OCI-LY3 (cell line): Measurements from ENCODE around the gene NIFK.

ENCODE experiments used
- H2AFZ ChIP-seq: fragments of 200-600, 300-600 bp; shearing (Covaris generic); 2 replicates; pipeline ENCODE4 v1.6.0; 2014; ENCODE audit warnings: antibody characterized with exemption, low read depth, low read length
- H3K27ac ChIP-seq: fragments of 200-600, 300-600 bp; sonication (generic); 2 replicates; pipeline ENCODE4 v1.5.1; 2014; ENCODE audit warnings: mild to moderate bottlenecking, low read length, moderate library complexity, mixed read lengths
- H3K27me3 ChIP-seq: fragments of 200-600, 300-600 bp; sonication (generic); 2 replicates; pipeline ENCODE4 v1.6.1; 2014; ENCODE audit warnings: low read depth, low read length, mixed read lengths
- H3K36me3 ChIP-seq: fragments of 200-600, 300-600 bp; sonication (generic); replicated peaks from 2 replicates; pipeline ENCODE3; 2014; ENCODE audit warnings: low read depth, low read length, mixed read lengths
- H3K4me1 ChIP-seq: fragments of 300-600, 200-600 bp; sonication (generic); 2 replicates; pipeline ENCODE4 v1.6.1; 2014; ENCODE audit warnings: low read length, mixed read lengths
- H3K4me2 ChIP-seq: fragments of 200-600, 300-600 bp; sonication (generic); 2 replicates; pipeline ENCODE4 v1.6.1; 2014; ENCODE audit warnings: low read length, mixed read lengths
- H3K4me3 ChIP-seq: fragments of 300-600, 200-600 bp; sonication (generic); 2 replicates; pipeline ENCODE4 v1.5.1; 2014; ENCODE audit warnings: antibody characterized with exemption, mild to moderate bottlenecking, low read length, moderate library complexity
- H3K79me2 ChIP-seq: fragments of 300-600, 200-600 bp; shearing (Covaris generic); 2 replicates; pipeline ENCODE4 v1.6.1; 2014; ENCODE audit warnings: mild to moderate bottlenecking, low read length, mixed read lengths
- H3K9ac ChIP-seq: fragments of 300-600, 200-600 bp; shearing (Covaris generic); 2 replicates; pipeline ENCODE4 v1.6.0; 2014; ENCODE audit warnings: mild to moderate bottlenecking, low read length, moderate library complexity
- H3K9me3 ChIP-seq: fragments of 200-600, 300-600 bp; shearing (Covaris generic); 2 replicates; pipeline ENCODE4 v1.6.1; 2014; ENCODE audit warnings: low read length, mixed read lengths; ENCODE audit not compliant: insufficient read depth
- H4K20me1 ChIP-seq: fragments of 200-600, 300-600 bp; sonication (generic); 2 replicates; pipeline ENCODE4 v1.6.1; 2016; ENCODE audit warnings: low read length, mixed read lengths; ENCODE audit not compliant: insufficient read depth
- EZH2phosphoT487 ChIP-seq: fragments of 200-600 bp; shearing (Covaris generic); IDR thresholded peaks from 2 replicates; pipeline ENCODE4 v1.6.1; 2018; ENCODE audit warnings: antibody characterized with exemption, mixed run types, low read depth
- TF ChIP-seq, protein P1 (sequence below): fragments of 200-600, 300-600 bp; sonication (generic); IDR thresholded peaks from 2 replicates; pipeline ENCODE4 v1.5.1; 2014; ENCODE audit warnings: antibody characterized with exemption, low read length, low read depth

NIFK gene

GRCh38 chr2:121677855-121678254, 58.8 kb downstream of the NIFK start:
- Histone ChIP-seq H3K27ac (no peak overlapping the region), H3K4me1 (no peaks in the 10 kb centered on the region), H3K36me3 (no peaks in the 10 kb centered on the region), H2AFZ (no peak overlapping the region), H4K20me1 (no peaks in the 10 kb centered on the region), H3K79me2 (no peaks in the 10 kb centered on the region), H3K4me2 (no peak overlapping the region), H3K9me3 (peaks cover 15% of the 10 kb centered on the region), H3K4me3 (no peak overlapping the region), H3K27me3 (no peaks in the 10 kb centered on the region), H3K9ac (no peak overlapping the region)
- TF ChIP-seq, protein P1, sequence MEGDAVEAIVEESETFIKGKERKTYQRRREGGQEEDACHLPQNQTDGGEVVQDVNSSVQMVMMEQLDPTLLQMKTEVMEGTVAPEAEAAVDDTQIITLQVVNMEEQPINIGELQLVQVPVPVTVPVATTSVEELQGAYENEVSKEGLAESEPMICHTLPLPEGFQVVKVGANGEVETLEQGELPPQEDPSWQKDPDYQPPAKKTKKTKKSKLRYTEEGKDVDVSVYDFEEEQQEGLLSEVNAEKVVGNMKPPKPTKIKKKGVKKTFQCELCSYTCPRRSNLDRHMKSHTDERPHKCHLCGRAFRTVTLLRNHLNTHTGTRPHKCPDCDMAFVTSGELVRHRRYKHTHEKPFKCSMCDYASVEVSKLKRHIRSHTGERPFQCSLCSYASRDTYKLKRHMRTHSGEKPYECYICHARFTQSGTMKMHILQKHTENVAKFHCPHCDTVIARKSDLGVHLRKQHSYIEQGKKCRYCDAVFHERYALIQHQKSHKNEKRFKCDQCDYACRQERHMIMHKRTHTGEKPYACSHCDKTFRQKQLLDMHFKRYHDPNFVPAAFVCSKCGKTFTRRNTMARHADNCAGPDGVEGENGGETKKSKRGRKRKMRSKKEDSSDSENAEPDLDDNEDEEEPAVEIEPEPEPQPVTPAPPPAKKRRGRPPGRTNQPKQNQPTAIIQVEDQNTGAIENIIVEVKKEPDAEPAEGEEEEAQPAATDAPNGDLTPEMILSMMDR = no peak
- TF ChIP-seq EZH2phosphoT487 = no peak
